GM21825 (cell line): ENCODE measurements around the gene GPC1.

ENCODE experiments used
- ATAC-seq: cut with Tn5 transposase; IDR thresholded peaks from one replicate; pipeline ENCODE4 v1.9.1; 2021; ENCODE audit warnings: mild to moderate bottlenecking, moderate library complexity; ENCODE audit not compliant: unreplicated experiment

The GPC1 gene

DNA sequence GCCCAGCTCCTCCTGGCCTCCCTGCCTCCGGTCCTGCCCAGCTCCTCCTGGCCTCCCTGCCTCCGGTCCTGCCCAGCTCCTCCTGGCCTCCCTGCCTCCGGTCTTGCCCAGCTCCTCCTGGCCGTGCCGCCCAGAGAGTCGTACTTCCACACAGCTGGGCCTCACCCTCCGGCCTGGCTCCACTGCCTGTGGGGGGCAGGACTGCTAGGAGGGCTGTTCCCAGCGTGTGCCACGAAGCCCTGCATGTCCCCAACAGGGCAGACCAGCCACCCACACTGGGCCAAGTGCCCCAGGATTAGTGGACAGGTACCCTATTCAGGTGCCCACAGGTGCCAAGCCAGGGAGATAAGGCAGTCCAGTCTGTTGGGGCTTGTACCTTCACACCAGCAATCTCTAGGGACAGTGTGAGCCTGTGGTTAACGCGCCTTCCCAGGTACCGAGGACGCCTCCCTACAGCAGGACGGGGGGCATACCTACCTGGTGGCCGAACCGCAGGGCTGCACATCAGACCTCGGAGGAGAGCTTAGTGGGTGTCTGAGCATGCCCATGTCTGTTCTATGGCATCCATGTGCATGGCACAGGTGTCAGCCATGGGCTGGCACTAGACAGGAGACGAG is 5.3 kb downstream of the GPC1 start:
- no peak for ATAC-seq

- no peak for ATAC-seq
Observed at GRCh38 chr2:240441326-240441992, 6.0 kb downstream of the GPC1 start.

DNA sequence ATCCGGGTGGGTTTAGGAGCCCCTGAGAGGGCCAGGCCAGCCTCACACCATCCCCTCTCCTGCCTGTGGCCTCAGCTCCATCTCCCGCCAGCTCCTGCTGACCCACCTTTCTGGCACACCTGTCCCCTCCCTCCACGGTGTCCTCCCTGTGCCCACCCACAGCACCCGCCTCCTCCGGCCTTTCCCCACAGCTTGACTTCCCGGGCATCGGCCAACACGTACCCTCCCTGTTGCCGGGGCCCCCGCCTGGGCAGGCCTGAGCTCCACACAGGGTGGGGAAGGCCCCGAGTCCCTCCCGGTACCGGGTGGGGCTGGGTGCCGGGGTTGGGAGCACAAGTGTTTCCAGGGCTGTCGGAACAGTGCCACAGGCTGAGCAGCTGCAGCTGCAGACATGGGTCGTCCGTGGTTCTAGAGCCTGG is 6.5 kb downstream of the GPC1 start:
- no peak for ATAC-seq

GRCh38 chr2:240442891-240443715 is 7.6 kb downstream of the GPC1 start:
- ATAC-seq: no peak

GRCh38 chr2:240443891-240444301 is 8.4 kb downstream of the GPC1 start:
- no peak for ATAC-seq

GRCh38 chr2:240444464-240444863 is 9.0 kb downstream of the GPC1 start:
- ATAC-seq: no peak

- no peak for ATAC-seq
Observed at GRCh38 chr2:240445961-240446663, 10.6 kb downstream of the GPC1 start.

- ATAC-seq: no peak
Observed at GRCh38 chr2:240446664-240447175, 11.3 kb downstream of the GPC1 start.

DNA sequence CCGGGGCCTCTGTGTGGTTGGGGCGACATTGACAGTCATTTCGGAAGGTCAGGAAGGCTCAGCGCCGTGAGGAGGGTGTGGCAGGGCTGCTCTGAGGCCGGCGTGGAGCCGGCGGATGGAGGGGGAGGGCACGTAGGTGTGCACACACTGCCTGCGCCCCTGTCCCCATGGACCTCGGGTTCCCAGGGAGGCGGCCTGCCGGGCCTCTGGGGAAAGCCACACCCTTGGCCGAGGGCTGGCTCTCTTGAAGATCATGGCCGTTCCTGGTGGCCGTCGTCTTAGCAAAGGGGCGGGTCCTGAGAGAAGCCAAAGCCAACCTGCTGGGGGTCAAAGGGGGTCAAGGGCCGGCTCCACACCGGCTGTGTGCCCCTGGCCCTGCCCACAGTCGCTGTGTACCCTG is 11.9 kb downstream of the GPC1 start:
- no peak for ATAC-seq

GRCh38 chr2:240447934-240448333 is 12.5 kb downstream of the GPC1 start:
- ATAC-seq: no peak

GRCh38 chr2:240448387-240449274 is 13.2 kb downstream of the GPC1 start:
- no peak for ATAC-seq

DNA sequence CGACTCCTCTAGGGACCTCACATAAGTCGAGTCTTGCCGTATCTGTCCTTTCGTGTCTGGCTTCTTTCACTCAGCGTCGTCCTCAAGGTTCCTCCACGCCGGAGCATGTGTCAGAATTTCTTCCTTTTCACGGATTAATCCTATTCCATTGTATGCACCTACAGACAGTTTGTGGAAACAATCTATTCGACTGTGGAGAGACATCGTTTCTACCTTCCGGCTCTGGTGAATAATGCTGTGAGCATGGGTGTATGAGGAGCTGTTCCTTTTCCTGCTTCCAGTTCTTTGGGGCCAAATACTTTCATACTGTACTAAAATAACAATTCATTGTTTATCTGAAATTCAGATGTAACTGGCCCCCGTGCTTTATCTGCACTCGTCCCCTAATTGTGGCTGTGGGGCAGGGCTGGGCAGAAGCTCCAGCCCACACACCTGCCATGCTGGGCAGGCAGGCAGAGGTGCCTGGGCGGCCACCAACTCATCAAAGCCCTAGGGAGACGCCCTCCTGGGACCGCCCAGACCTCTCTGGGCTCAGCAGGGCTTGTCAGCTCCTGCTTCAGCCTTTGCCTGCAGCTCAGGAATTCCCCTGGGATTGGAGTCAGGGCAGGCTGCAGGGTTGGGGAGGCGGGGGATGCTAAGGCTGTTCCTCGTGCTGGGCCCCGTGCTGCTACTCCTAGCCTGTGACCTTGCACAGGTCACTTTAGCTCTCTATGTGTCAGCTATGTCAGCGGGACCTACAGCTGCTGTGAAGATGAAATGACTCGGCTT is 14.5 kb downstream of the GPC1 start:
- no peak for ATAC-seq

DNA sequence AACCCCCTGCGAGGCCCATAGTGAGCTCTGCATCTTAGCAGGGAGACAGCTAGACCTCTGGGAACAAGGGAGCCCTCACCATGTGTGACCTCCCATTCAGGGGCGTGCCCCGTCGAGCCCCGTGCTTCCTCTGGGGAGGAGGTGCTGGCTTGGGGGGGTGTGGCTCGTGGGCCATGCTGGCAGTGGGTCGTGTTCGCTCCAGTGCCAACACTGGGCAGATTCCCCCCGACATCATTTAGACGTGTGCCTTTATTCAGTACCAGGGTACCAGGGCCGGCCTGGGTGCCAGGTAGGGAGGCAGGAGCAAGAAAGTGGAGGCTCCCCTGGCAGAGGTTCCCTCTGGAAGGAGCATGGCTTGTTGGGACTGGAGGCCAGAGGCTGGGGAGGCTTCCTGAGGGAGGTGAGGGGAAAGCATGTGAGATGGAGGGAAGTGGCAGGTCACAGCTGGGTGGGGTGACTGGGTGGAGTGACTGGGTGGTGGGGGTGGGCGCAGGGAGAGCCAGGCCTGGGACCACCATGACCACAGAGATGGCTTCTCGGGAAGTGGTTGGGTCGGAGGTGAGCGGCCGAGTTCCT is 15.2 kb downstream of the GPC1 start:
- ATAC-seq: no peak

DNA sequence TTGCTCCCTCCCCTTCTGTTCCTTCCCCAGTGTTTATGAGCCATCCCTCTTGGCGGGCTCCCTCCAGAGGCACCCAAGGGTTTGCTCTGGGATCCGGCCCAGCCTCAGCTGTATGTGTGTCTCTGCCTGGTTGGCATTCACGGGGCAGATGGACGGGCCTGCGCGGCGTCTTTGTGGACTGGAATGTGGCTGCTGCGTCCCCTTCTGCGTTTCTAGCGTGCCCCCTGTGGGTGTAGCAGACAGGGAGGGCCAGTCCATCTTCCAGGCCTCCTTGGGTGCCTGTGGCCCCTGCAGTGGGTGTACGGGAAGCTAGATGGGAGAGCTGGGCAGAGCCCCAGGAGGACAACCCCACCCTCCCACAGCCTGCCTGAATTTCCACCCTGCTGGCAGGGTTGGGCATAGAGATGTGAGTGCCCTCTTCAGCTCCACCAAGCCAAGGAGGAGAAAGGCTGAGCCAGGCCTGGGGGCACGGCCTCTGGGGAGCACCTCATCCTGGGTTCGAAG is 15.7 kb downstream of the GPC1 start:
- no peak for ATAC-seq

- no peak for ATAC-seq
Observed at GRCh38 chr2:240451791-240452461, 16.5 kb downstream of the GPC1 start.

GRCh38 chr2:240452462-240453256 is 17.2 kb downstream of the GPC1 start:
- ATAC-seq: no peak

DNA sequence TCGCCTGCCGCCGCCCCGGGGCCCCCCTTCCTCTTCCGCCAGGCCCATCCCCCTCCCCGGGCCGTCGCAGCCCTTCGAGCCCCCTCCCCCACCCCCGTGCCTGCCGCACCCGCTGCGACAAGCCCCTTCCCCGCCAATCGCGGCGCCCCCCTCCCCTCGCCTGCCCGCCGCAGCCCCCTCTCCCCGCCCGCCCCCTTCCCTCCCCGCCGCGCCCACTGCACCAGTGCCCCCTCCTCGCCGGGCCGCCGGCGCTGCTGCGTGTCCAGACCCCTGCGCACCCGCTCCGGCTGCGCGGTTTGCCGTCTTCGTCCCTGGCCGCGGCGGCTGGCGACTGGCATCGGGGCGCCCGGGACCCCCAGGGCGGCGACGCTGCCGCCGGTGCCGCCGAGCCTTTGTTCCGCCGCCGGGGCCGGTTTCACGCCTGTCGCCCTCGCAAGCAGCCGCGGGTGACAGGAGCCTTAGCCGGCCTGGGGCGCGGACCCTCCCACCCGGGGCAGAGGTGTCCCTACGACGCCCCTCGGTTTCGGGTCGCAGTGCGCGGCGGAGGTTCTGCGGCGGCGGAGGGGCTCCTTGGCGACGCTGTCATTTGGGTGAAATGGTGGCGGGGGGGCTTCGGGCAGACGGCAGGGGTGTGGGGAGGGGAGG is 18.1 kb downstream of the GPC1 start:
- no peak for ATAC-seq
